ENCODE data around the gene SNN. TPM values are rescaled to one million over a fixed set of nuclear protein-coding genes. Genes with fewer than 3 reads are reported as not detected.

SNN gene
- total and polyA plus RNA-seq, 8 donors, result 21.1 to 42.5 (median 31.4) TPM

DNA sequence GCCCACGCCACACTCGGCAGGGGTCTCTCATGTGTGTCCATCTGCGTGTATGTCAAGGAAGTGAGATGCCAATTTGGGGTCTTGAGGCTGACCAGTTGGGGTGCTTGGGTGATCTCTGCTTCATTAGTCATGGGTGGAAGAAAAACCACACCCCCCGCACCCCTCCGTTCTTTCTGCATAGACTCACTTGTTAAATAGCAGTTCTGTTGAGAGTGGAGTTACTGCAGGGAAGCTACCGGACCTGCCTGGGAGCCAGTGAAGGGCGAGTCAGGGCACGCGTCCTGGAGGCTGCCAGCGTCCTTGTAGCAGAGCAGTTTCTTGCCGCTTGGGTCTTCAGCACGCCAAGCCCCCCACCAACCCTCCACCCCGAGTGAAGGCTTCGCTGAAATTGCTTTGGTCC is 8.5 kb downstream of the SNN start:
- TF ChIP-seq, protein P1, sequence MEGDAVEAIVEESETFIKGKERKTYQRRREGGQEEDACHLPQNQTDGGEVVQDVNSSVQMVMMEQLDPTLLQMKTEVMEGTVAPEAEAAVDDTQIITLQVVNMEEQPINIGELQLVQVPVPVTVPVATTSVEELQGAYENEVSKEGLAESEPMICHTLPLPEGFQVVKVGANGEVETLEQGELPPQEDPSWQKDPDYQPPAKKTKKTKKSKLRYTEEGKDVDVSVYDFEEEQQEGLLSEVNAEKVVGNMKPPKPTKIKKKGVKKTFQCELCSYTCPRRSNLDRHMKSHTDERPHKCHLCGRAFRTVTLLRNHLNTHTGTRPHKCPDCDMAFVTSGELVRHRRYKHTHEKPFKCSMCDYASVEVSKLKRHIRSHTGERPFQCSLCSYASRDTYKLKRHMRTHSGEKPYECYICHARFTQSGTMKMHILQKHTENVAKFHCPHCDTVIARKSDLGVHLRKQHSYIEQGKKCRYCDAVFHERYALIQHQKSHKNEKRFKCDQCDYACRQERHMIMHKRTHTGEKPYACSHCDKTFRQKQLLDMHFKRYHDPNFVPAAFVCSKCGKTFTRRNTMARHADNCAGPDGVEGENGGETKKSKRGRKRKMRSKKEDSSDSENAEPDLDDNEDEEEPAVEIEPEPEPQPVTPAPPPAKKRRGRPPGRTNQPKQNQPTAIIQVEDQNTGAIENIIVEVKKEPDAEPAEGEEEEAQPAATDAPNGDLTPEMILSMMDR (IDR thresholded peaks at IDR 0.05), result no peak
- Histone ChIP-seq H3K9me3 (no peaks in the 10 kb centered on the region), H3K4me3 (no peak overlapping the region), H3K27ac (no peak overlapping the region), H3K4me1 (peaks cover 11 to 85% of the 10 kb centered on the region in 2 donors), H3K36me3 (peaks cover 0 to 63% of the 10 kb centered on the region in 2 donors), H3K27me3 (no peaks in the 10 kb centered on the region)
- DNase-seq, result no peak
- intact Hi-C loops (cut with DNase I), result no loop called here
- ATAC-seq, result no peak

DNA sequence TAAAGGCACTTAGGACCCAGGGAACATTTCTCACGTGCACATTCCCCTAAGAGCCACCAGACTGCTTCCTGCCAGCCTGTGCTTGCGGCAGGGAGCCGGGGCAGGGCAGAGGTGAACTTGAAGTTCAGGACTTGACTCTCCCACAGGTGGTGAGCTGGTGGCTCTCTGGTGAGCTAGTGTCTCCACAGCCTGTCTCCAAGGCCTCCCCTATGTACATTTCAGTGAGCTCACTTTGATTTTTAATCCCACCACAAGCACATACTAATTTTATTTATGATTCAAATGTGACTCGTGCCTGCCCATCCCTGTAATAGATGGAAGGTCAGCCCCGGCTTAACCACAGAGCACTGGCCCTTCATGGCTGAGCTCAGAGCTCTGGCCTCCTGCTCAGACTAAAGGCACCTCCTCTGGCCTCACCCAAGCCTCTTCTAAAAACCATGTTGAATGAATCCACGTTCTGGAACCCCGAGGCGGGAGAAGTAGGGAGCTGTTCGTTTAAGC is 9.2 kb downstream of the SNN start:
- H3K4me1 ChIP-seq, result peaks cover 8 to 85% of the 10 kb centered on the region in 2 donors
- H3K27ac ChIP-seq, result peak overlapping the region; percentile 28 to 33
- TF ChIP-seq, protein P1 (IDR thresholded peaks at IDR 0.05), result no peak
- no peak overlapping the region for H3K4me3 ChIP-seq
- H3K36me3 ChIP-seq, result peaks cover 0 to 69% of the 10 kb centered on the region in 2 donors
- intact Hi-C loops (cut with DNase I), result no loop called here
- DNase-seq (no peak), ATAC-seq (no peak)
- no peaks in the 10 kb centered on the region for H3K27me3 ChIP-seq
- H3K9me3 ChIP-seq, result no peaks in the 10 kb centered on the region

DNA sequence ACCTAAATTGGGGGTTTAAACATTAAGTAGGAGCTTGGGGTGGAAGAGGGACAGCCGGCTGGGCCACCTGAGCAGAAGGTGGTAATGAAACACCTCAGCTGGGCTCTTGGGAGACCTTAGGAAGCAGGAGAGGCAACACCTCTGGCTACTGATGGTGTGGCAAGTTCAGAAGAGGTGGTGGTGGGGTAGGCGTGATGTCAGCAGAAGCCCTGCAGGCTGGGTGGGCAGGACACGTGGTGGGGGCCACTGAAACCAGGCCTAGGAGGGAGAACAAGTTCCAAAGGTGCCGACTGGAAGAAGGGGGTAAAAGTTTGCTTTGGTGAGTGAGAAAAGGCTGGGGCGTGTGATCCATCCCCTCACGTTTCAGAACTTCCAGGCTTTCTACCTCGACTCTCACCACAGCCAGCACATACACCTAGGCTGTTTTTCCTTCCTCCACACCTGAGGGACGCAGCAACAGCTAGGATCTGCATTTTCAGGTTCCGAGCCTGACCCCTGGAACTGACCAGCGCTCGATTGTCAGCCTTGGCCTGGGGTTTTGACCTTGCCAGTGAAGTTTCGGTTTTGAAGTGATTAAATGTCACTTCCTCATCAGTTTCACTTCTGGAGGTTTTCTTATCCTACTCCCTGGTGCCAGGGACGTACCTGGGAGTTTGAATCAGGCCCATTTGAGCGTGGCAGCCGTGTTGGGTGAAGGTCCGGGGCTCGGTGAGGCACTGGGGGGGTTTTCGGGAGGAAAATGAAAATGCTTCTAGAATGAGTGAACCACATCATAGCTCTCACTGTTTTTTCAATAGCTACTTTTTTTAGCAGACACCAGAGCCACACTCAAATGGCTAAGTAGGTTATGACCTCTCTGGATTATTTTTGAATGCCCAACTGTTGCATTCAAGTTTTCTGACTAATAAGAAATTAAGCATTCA is 10.0 kb downstream of the SNN start:
- H3K36me3 ChIP-seq, result peaks cover 0 to 76% of the 10 kb centered on the region in 2 donors

DNA sequence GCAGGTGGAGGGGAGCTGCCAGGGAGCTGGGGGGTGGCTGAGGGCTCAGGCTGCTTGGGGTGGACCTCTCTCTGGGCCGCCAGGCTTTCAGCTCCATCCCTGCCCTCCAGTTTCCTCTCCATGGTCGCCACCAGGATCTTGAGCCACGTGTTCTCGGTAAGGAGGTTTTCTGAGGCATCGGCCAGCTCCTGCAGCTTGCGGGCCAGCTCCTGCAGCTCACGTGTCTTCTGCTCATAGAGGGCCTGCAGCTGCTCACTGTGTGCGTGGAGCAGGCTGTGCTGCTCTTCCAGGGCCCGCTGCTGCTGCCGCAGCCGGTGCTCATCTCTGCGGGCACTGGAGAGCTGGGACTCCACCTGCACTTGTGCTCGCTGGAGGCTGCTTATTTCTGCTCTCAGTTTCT is 11.0 kb downstream of the SNN start:
- Histone ChIP-seq H3K27ac (no peak overlapping the region), H3K9me3 (no peaks in the 10 kb centered on the region), H3K36me3 (peaks cover 0 to 87% of the 10 kb centered on the region in 2 donors), H3K4me1 (peaks cover 4 to 77% of the 10 kb centered on the region in 2 donors), H3K27me3 (no peaks in the 10 kb centered on the region), H3K4me3 (no peak overlapping the region)
- intact Hi-C loops (cut with DNase I), result no loop called here
- TF ChIP-seq, protein P1 (IDR thresholded peaks at IDR 0.05), result no peak
- ATAC-seq, result no peak
- no peak for DNase-seq

More for the DNA sequence above, 10.0 kb downstream of the SNN start:
- DNase-seq (no peak), ATAC-seq (no peak)
- Histone ChIP-seq H3K9me3 (no peaks in the 10 kb centered on the region), H3K4me3 (no peak overlapping the region), H3K27ac (peak overlapping the region; percentile 33 to 51), H3K27me3 (no peaks in the 10 kb centered on the region), H3K4me1 (peaks cover 4 to 85% of the 10 kb centered on the region in 2 donors)
- intact Hi-C loops (cut with DNase I), result no loop called here
- TF ChIP-seq, protein P1 (IDR thresholded peaks at IDR 0.05), result no peak

Data from left lung (tissue), 10 donors.